Panc1 (cell line): ENCODE results near the gene AP3S1. TPM values are rescaled to one million over a fixed set of nuclear protein-coding genes. Genes with fewer than 3 reads are reported as not detected.

ENCODE experiments used
- ATAC-seq: fragments of 200-7000 bp; cut with Tn5 transposase; 2 replicates; pipeline ENCODE4 v1.9.1; 2020; ENCODE audit warnings: mild to moderate bottlenecking, moderate library complexity
- BruUV-seq: library from RNA; stranded (reverse); fragments of 400-500 nt; replicated peaks from 2 replicates; lab custom pipeline; 2021; lab: Mats Ljungman, UMichigan
- CTCF ChIA-PET: fragments of 300-600 bp; sonication (Branson Sonifier 250); formaldehyde crosslinking; loops from one replicate; lab custom pipeline; 2022; ENCODE audit warnings: antibody characterized with exemption; lab: Charles Lee
- POLR2A ChIA-PET: fragments of 300-600 bp; sonication (Branson Sonifier 250); formaldehyde crosslinking; loops from one replicate; lab custom pipeline; 2022; ENCODE audit warnings: antibody characterized with exemption; lab: Charles Lee
- DNase-seq: peaks from one replicate; pipeline ENCODE4 v3.0.0-alpha.2; 2010; ENCODE audit warnings: low read depth, low spot score
- H3K27ac ChIP-seq: 2 replicates; pipeline ENCODE4 v1.5.1; 2011; ENCODE audit warnings: mild to moderate bottlenecking, low read length, inconsistent platforms
- H3K27me3 ChIP-seq: fragments of 200-500 bp; sonication (Bioruptor generic); 2 replicates; pipeline ENCODE4 v1.6.0; 2014; ENCODE audit warnings: low read length, inconsistent platforms; ENCODE audit not compliant: control insufficient read depth, insufficient read depth
- H3K36me3 ChIP-seq: fragments of 200-500 bp; sonication (Bioruptor generic); 2 replicates; pipeline ENCODE4 v1.5.1; 2014; ENCODE audit warnings: inconsistent platforms, mild to moderate bottlenecking, low read length, moderate library complexity; ENCODE audit not compliant: control insufficient read depth, insufficient read depth
- H3K4me1 ChIP-seq: 2 replicates; pipeline ENCODE4 v1.5.1; 2011; ENCODE audit warnings: inconsistent platforms, mild to moderate bottlenecking, low read length, moderate library complexity; ENCODE audit not compliant: control insufficient read depth, insufficient read depth
- H3K4me3 ChIP-seq, 2 experiments: 2 replicates each; pipeline ENCODE4 v1.5.1; 2011 to 2012; ENCODE audit warnings: low read depth in 2 of 2, low read length in 2 of 2, mild to moderate bottlenecking in 2 of 2, inconsistent platforms in 1 of 2, moderate library complexity in 1 of 2
- H3K9me3 ChIP-seq: fragments of 200-500 bp; sonication (Bioruptor generic); 2 replicates; pipeline ENCODE4 v1.5.1; 2014; ENCODE audit warnings: low read depth, mild to moderate bottlenecking, inconsistent platforms, low read length, moderate library complexity; ENCODE audit not compliant: control insufficient read depth, insufficient read depth
- CTCF ChIP-seq: fragments of 450-650 bp; IDR thresholded peaks from 2 replicates; pipeline ENCODE4 v1.5.1; 2017; ENCODE audit warnings: mild to moderate bottlenecking
- POLR2AphosphoS5 ChIP-seq: IDR thresholded peaks from 2 replicates; pipeline ENCODE4 v1.6.1; 2012; ENCODE audit warnings: mild to moderate bottlenecking, low read depth, low read length, moderate library complexity
- REST ChIP-seq, 2 experiments: IDR thresholded peaks; 2 replicates each; pipeline ENCODE4 v1.6.1; 2011 to 2012; ENCODE audit warnings: low read depth in 2 of 2, control low read depth in 1 of 2, low read length in 1 of 2, mild to moderate bottlenecking in 1 of 2, moderate library complexity in 1 of 2; ENCODE audit not compliant: insufficient read depth in 1 of 2
- SIN3A ChIP-seq: IDR thresholded peaks from 2 replicates; pipeline ENCODE4 v1.6.1; 2012; ENCODE audit warnings: low read depth, mild to moderate bottlenecking, low read length, moderate library complexity, borderline replicate concordance; ENCODE audit not compliant: insufficient read depth
- TCF7L2 ChIP-seq: IDR thresholded peaks from 2 replicates; pipeline ENCODE4 v1.6.1; 2011; ENCODE audit warnings: mild to moderate bottlenecking, low read depth, low read length, inconsistent platforms
- in situ Hi-C: cut with HindIII; loops from 2 replicates; pipeline ENCODE4 v1.10.0; 2016; ENCODE audit warnings: low sequenced_read_pairs, low pct_unique_long_range_greater_than_20kb
- intact Hi-C: fragments of 100-400 bp; cut with micrococcal nuclease; formaldehyde crosslinking; loops from one replicate; pipeline ENCODE4 v1.10.0; 2022; ENCODE audit not compliant: unreplicated experiment
- total RNA-seq: library from RNA; stranded (reverse); gene quantifications from one replicate; pipeline ENCODE4 v1.2.1, GENCODE V29; 2021; ENCODE audit not compliant: unreplicated experiment

The AP3S1 gene
- total RNA-seq, 1 experiment from 2014 or later, result 88.8 TPM

- H3K4me1 ChIP-seq, result peaks cover 19% of the 10 kb centered on the region
- CTCF ChIA-PET, result interaction anchor here (0.7 kb wide), 1 partner anchor 10 kb away, joined by 7 read pairs; no protein-coding TSS in a partner anchor
- peak; percentile 72 for TF ChIP-seq CTCF
- no peak for TF ChIP-seq POLR2AphosphoS5
- peak overlapping the region; percentile 97; the same call in 1 of the 2 replicates for H3K27ac ChIP-seq
- no peaks in the 10 kb centered on the region for H3K27me3 ChIP-seq
- POLR2A ChIA-PET, result no interaction called here
- ATAC-seq (no peak), DNase-seq (no peak)
- H3K9me3 ChIP-seq, result no peaks in the 10 kb centered on the region
- intact Hi-C loops, result no loop called here
- BruUV-seq, result no TSS peak
- H3K4me3 ChIP-seq, result peak overlapping the region; percentile 82 to 98; a peak in 3 of 4 replicates
- in situ Hi-C loops, result no loop called here
- H3K36me3 ChIP-seq, result peaks cover 54% of the 10 kb centered on the region
Measured at GRCh38 chr5:115838885-115839518, 2.7 kb upstream of the AP3S1 start.

- H3K36me3 ChIP-seq, result peaks cover 36% of the 10 kb centered on the region
- DNase-seq (no peak), ATAC-seq (no peak)
- TF ChIP-seq TCF7L2 (no peak), REST (IDR thresholded peaks at IDR 0.05; ENCODE audit: insufficient read depth in 1 of 2, low read depth in 2 of 2, low read length in 1 of 2) (no peak), POLR2AphosphoS5 (no peak), SIN3A (no peak), CTCF (no peak)
- no peaks in the 10 kb centered on the region for H3K27me3 ChIP-seq
- ChIA-PET POLR2A (interaction anchor here (0.5 to 0.6 kb wide), 2 partner anchors 14 to 32 kb away, joined by 4 to 7 read pairs; no protein-coding TSS in a partner anchor), CTCF (no interaction called here)
- peaks cover 24% of the 10 kb centered on the region for H3K4me1 ChIP-seq
- H3K9me3 ChIP-seq, result no peaks in the 10 kb centered on the region
- in situ Hi-C loops, result no loop called here
- peak overlapping the region; percentile 82 to 98 for H3K4me3 ChIP-seq
- H3K27ac ChIP-seq, result peak overlapping the region; percentile 97
- intact Hi-C loops, result loop anchor here (5.0 kb wide), 2 partner anchors 196 to 209 kb away; no protein-coding TSS in a partner anchor
- BruUV-seq, result no TSS peak
Measured at GRCh38 chr5:115840873-115841272, 862 bp upstream of the AP3S1 start.
